A549 (cell line): Measurements from ENCODE around the gene GPX7.

ENCODE experiments used
- CEBPB ChIP-seq, 2 experiments: fragments of >200 bp in 1 of 2; sonication (Bioruptor Twin) in 1 of 2; formaldehyde crosslinking in 1 of 2; IDR thresholded peaks; 2 replicates each; pipeline ENCODE4 v1.6.1; 2012 to 2016
- EP300 ChIP-seq, 2 experiments: fragments of >200 bp; sonication (Bioruptor Twin); formaldehyde crosslinking; IDR thresholded peaks; 2 replicates in 1 of 2; 3 replicates in 1 of 2; pipeline ENCODE4 v1.6.1; 2016 to 2017
- MAZ ChIP-seq: fragments of 150-350 bp; IDR thresholded peaks from 2 replicates; pipeline ENCODE4 v1.6.1; 2014; ENCODE audit warnings: antibody characterized with exemption, low read depth, low read length, borderline replicate concordance
- NR3C1 ChIP-seq: fragments of >200 bp; sonication (Bioruptor Twin); formaldehyde crosslinking; IDR thresholded peaks from 3 replicates; pipeline ENCODE4 v1.6.1; 2017
- POLR2A ChIP-seq: IDR thresholded peaks from 2 replicates; pipeline ENCODE4 v1.6.1; 2012; ENCODE audit warnings: mild to moderate bottlenecking, low read length
- RAD21 ChIP-seq, 2 experiments: fragments of >200 bp in 1 of 2; sonication (Bioruptor Twin) in 1 of 2; formaldehyde crosslinking in 1 of 2; IDR thresholded peaks in 1 of 2; conservative IDR thresholded peaks in 1 of 2; 2 replicates in 1 of 2; 3 replicates in 1 of 2; pipeline ENCODE4 v1.6.1; 2012 to 2018; ENCODE audit warnings: inconsistent platforms in 1 of 2
- RNF2 ChIP-seq: fragments of 200-600 bp; sonication (generic); IDR thresholded peaks from 2 replicates; pipeline ENCODE4 v1.6.1; 2016; ENCODE audit warnings: low read depth, mild to moderate bottlenecking, antibody characterized with exemption, moderate library complexity, borderline replicate concordance
- TP53 ChIP-seq: fragments of 250-450 bp; sonication (Bioruptor Pico); IDR thresholded peaks from 2 replicates; pipeline ENCODE4 v1.5.0; 2021; ENCODE audit warnings: mild to moderate bottlenecking, moderate library complexity
- USF2 ChIP-seq: fragments of 450-650 bp; IDR thresholded peaks from 2 replicates; pipeline ENCODE4 v1.6.1; 2014; ENCODE audit warnings: antibody characterized with exemption
- TF ChIP-seq, protein P1 (sequence below): fragments of >200 bp; sonication (Bioruptor Twin); formaldehyde crosslinking; IDR thresholded peaks from 3 replicates; pipeline ENCODE4 v1.5.1; 2016

GRCh38 chr1:52579415-52579814 is 22.8 kb upstream of the GPX7 start:
- TF ChIP-seq TP53 (CRISPR knock-in tag), result no peak
- TF ChIP-seq, protein P1, sequence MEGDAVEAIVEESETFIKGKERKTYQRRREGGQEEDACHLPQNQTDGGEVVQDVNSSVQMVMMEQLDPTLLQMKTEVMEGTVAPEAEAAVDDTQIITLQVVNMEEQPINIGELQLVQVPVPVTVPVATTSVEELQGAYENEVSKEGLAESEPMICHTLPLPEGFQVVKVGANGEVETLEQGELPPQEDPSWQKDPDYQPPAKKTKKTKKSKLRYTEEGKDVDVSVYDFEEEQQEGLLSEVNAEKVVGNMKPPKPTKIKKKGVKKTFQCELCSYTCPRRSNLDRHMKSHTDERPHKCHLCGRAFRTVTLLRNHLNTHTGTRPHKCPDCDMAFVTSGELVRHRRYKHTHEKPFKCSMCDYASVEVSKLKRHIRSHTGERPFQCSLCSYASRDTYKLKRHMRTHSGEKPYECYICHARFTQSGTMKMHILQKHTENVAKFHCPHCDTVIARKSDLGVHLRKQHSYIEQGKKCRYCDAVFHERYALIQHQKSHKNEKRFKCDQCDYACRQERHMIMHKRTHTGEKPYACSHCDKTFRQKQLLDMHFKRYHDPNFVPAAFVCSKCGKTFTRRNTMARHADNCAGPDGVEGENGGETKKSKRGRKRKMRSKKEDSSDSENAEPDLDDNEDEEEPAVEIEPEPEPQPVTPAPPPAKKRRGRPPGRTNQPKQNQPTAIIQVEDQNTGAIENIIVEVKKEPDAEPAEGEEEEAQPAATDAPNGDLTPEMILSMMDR, result no peak
- no peak for TF ChIP-seq MAZ
- TF ChIP-seq NR3C1, result no peak
- TF ChIP-seq RNF2, result no peak
- no peak for TF ChIP-seq RAD21 (conservative IDR thresholded peaks at IDR 0.05 in 1 of 2, IDR thresholded peaks at IDR 0.05 in 1 of 2)
- TF ChIP-seq CEBPB (IDR thresholded peaks at IDR 0.05), result no peak
- no peak for TF ChIP-seq EP300 (IDR thresholded peaks at IDR 0.05)
- TF ChIP-seq POLR2A, result no peak
- TF ChIP-seq USF2, result no peak
